ENCODE measurements around the gene KLF13. TPM values are rescaled to one million over a fixed set of nuclear protein-coding genes. Genes with fewer than 3 reads are reported as not detected.

KLF13 gene
- total RNA-seq, 1 experiment from 2014 or later, result 78.6 TPM

DNA sequence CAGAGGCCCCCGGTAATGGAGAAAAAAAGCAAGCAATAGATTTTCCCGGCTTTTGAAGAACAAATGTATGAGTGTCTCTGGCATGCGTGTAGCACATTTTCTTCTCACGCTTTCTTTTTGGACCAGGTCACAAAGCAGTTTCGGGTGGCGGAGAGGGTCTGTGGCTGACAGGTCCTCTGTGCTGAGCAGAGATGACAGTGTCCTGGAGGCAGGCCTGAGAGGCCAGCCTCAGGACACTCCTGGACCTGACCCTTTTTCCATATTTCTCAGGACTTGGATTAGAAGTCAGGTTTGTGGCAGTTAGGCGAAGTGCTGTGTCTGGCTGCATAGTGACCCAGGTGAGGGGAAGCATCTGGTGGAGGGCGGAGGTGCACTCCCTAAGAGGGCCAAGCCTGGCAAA, 52.9 kb downstream of the KLF13 start:
- Histone ChIP-seq H3K4me1 (ENCODE audit: control insufficient read depth, insufficient read depth, low read length) (no peaks in the 10 kb centered on the region), H3K4me3 (ENCODE audit: low read depth in 2 of 2, low read length in 2 of 2) (no peak overlapping the region), H3K36me3 (ENCODE audit: control insufficient read depth, insufficient read depth, low read length) (no peaks in the 10 kb centered on the region), H3K9me3 (ENCODE audit: control insufficient read depth, insufficient read depth, low read depth, low read length) (no peaks in the 10 kb centered on the region), H3K27ac (ENCODE audit: low read length) (no peak overlapping the region), H3K27me3 (ENCODE audit: control insufficient read depth, insufficient read depth, low read length) (no peaks in the 10 kb centered on the region)
- ATAC-seq (no peak), DNase-seq (ENCODE audit: low read depth, low spot score) (no peak)
- BruUV-seq (replicated peaks), result no TSS peak
- POLR2A ChIA-PET, result no interaction called here
- in situ Hi-C loops (cut with HindIII; ENCODE audit: low pct_unique_long_range_greater_than_20kb, low sequenced_read_pairs), result no loop called here
- CTCF ChIA-PET, result no interaction called here
- intact Hi-C loops (cut with micrococcal nuclease; ENCODE audit: unreplicated experiment), result no loop called here
- TF ChIP-seq, protein P1, sequence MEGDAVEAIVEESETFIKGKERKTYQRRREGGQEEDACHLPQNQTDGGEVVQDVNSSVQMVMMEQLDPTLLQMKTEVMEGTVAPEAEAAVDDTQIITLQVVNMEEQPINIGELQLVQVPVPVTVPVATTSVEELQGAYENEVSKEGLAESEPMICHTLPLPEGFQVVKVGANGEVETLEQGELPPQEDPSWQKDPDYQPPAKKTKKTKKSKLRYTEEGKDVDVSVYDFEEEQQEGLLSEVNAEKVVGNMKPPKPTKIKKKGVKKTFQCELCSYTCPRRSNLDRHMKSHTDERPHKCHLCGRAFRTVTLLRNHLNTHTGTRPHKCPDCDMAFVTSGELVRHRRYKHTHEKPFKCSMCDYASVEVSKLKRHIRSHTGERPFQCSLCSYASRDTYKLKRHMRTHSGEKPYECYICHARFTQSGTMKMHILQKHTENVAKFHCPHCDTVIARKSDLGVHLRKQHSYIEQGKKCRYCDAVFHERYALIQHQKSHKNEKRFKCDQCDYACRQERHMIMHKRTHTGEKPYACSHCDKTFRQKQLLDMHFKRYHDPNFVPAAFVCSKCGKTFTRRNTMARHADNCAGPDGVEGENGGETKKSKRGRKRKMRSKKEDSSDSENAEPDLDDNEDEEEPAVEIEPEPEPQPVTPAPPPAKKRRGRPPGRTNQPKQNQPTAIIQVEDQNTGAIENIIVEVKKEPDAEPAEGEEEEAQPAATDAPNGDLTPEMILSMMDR (IDR thresholded peaks at IDR 0.05), result no peak
- TF ChIP-seq REST (IDR thresholded peaks at IDR 0.05; ENCODE audit: insufficient read depth in 1 of 2, low read depth in 2 of 2, low read length in 1 of 2) (no peak), SIN3A (IDR thresholded peaks at IDR 0.05; ENCODE audit: borderline replicate concordance, insufficient read depth, low read depth, low read length) (no peak), TCF7L2 (IDR thresholded peaks at IDR 0.05; ENCODE audit: low read depth, low read length) (no peak), POLR2AphosphoS5 (IDR thresholded peaks at IDR 0.05; ENCODE audit: low read depth, low read length) (no peak)

DNA sequence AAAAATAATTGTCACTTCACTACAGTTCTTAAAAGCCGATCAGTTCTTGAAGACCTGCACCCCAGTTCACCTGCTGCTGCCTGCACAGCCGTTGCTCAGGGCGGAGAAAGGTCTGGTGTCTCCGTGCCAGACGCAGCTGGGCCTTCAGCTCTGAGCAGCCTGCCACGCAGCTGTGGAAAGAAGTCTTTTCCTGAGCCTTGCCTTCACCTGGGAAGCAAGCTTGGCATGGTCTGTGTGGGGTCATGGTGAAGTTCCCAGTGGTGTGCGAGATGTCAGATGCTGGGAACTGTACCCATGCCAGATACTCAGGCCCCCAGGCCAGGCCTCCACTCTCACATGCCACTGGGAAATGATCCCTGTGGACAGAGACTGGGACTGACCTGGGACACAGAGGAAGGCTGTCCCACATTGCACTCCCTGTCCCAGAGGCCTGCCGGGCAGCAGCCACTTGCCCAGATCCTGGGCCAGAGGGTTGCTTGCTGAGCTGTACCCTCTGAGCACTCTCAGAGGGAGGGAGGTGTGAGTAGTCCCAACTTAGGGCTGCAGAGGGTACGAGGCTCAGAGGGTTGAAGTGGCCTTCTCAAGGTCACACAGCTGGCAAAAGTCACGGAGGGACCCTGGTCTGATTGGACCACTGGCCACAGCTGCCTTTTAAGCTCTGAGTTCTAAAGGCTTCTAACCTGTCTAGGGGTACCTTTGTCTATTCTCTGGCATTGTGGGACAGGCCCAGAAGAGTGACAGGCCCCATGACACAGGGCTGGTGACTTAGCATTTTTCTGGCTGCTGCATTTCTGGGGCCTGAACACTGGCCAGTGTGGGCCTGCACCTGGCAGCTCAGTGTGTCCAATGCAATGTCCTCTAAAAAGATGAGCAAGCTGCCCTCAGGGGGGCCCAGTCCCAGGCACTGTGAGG, 55.4 kb downstream of the KLF13 start:
- DNase-seq (ENCODE audit: low read depth, low spot score) (no peak), ATAC-seq (no peak)
- in situ Hi-C loops (cut with HindIII; ENCODE audit: low pct_unique_long_range_greater_than_20kb, low sequenced_read_pairs), result no loop called here

More for the DNA sequence above, 55.4 kb downstream of the KLF13 start:
- ChIA-PET POLR2A (no interaction called here), CTCF (interaction anchor here (0.7 kb wide), 1 partner anchor 26 kb away, joined by 4 read pairs; no protein-coding TSS in a partner anchor)
- intact Hi-C loops (cut with micrococcal nuclease; ENCODE audit: unreplicated experiment), result no loop called here
- no peak for TF ChIP-seq SIN3A (IDR thresholded peaks at IDR 0.05; ENCODE audit: borderline replicate concordance, insufficient read depth, low read depth, low read length)
- TF ChIP-seq, protein P1 (IDR thresholded peaks at IDR 0.05), result no peak
- TF ChIP-seq TCF7L2 (IDR thresholded peaks at IDR 0.05; ENCODE audit: low read depth, low read length), result no peak
- TF ChIP-seq REST (IDR thresholded peaks at IDR 0.05; ENCODE audit: insufficient read depth in 1 of 2, low read depth in 2 of 2, low read length in 1 of 2), result no peak
- TF ChIP-seq POLR2AphosphoS5 (IDR thresholded peaks at IDR 0.05; ENCODE audit: low read depth, low read length), result no peak
- Histone ChIP-seq H3K27ac (ENCODE audit: low read length) (no peak overlapping the region), H3K4me1 (ENCODE audit: control insufficient read depth, insufficient read depth, low read length) (0 out of 2 replicates have a peak, but pooled peaks cover under 1% of the 10 kb centered on the region), H3K9me3 (ENCODE audit: control insufficient read depth, insufficient read depth, low read depth, low read length) (no peaks in the 10 kb centered on the region), H3K36me3 (ENCODE audit: control insufficient read depth, insufficient read depth, low read length) (no peaks in the 10 kb centered on the region), H3K4me3 (ENCODE audit: low read depth in 2 of 2, low read length in 2 of 2) (no peak overlapping the region), H3K27me3 (ENCODE audit: control insufficient read depth, insufficient read depth, low read length) (no peaks in the 10 kb centered on the region)
- no TSS peak for BruUV-seq (replicated peaks)
